Activated T-cell treated with anti-CD3 and anti-CD28 coated beads for 48 hours (primary cell): Measurements from ENCODE around the gene KCTD15.
A peak's percentile ranks its signal among the peaks of the same experiment; 100 is the strongest.

Experiments used
- DNase-seq: peaks from one replicate; pipeline ENCODE4 v3.0.0-alpha.2; 2020; ENCODE audit warnings: low read depth

KCTD15 gene

DNA sequence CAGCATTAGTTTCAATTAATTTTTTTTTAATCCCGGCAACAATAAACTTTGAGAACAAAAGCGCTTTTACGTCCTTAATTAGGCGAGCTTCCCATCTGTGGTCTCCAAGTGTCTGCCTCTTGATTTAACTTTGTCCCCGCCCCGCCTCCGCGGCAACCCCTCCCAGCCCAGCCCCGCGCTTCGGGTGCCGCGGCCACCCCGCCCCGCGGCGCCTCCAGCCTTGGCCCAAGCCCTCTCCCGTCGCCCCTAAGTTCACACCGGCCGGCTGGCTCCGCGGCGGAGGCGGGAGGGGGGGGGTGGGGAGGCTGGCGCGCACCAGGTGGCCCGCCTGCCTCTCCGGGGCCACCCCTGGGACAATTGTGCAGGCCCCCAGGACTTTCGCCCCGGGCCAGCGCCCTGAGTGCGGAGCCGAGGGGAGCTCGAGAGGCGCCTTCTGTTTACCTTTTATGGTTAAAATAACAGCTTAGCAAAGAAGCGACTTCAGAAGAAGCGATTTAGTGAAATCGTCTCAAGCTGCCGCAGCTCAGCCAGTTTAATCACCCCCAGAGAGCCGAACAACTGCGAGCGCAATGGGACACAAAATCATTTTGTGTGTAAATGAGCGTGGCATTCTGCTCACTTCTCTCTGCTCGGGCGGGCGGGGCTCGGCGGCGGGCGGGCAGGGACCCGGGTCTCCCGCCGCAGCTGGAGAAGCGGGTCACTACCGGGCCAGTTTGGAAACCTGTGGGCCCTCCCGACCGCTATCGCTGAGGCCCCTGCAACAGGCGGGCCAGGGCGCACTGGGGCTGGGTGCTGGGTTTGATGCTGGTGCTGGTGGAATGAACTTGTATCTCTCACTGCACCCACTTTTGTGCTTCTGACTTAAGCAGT is 1.4 kb downstream of the KCTD15 start:
- DNase-seq, result peak; percentile 35

DNA sequence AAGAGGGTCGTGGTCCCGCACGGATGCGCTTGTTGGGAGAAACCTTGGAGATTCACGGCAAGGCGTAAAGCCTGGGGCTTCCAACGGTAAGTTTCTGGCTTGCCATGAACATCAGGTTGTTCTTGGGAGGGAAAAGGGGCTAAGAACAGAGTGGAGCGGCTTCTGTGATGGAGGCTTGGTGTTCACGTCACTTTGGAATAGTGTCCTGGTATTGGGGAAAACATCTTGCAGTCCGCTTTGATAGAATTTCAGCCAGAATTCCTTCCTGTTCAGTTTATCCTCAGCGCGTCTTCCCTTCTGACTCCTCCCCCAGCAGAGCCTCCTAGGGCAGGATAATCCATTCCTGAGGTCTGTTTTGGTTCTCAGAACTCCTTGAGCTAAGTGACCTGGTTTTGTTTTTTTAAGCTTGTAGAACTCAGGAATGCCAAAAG is 2.0 kb downstream of the KCTD15 start:
- DNase-seq, result no peak

DNA sequence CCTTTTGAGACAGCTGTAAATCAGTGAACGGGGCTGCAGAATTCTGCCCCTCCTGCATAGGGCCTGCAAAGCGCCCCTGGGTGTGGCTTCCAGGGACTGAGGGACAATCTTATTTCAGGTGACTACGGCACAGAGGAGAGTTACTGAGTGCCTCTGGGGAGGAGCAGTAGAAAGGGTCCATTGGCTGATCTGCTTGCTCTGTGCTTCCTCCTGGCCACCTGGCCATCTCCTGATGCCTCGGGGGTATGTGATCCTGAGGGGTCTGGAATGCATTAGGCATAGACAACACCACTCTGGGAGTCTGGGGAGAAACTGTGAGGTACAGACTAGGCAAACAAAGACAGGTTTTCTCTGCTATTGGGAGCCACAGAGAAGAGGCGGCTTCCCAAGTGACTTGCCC is 2.8 kb downstream of the KCTD15 start:
- DNase-seq, result no peak

DNA sequence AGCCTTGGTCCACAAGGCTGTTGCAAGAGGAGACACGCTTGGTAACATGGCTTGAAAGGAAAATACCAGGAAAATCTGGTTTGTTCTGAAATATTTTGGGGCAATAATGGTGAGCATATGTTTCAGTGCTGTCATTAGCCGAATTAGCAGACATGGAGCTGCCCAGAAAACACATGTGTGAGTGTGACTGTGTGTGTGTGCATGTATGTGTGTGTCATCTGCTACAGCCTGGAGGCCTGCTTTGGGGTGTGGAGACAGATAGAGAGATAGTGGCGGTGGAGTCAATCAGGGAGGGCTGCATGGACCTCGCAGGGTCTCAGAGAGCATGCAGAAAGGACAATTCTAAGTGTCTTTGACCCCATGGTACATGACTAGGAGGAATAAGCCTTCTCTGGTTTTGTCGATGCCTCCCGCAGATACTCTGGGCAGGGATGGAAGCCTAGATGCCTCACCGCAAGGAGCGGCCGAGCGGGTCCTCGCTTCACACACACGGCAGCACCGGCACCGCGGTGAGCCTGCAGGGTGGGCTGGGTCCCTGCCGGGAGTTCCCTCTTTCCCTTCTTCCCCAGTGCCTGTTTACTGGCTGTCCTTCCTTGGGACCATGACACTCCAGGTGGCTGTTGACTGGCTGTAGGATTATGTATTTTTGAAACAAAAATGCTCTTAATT is 3.5 kb downstream of the KCTD15 start:
- no peak for DNase-seq

DNA sequence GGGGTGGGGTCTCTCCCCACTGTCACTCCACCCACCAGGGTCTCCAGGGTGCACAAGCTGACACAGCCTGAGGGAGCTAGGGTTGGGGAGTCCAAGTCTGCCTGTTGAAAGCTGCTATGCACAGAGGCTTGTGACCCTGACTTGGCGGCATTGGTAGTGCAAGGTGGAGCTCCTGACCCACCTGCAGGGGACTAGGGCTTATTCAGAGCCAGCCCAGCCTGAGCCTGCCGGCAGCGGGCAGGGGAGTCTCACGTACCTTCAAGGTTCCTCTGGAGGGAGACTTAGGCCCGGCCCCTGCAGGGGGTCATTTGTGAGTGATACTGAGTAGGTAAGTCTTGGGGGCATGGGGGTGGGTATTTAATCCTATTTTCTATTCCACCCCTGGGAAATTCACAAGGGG is 4.7 kb downstream of the KCTD15 start:
- no peak for DNase-seq

DNA sequence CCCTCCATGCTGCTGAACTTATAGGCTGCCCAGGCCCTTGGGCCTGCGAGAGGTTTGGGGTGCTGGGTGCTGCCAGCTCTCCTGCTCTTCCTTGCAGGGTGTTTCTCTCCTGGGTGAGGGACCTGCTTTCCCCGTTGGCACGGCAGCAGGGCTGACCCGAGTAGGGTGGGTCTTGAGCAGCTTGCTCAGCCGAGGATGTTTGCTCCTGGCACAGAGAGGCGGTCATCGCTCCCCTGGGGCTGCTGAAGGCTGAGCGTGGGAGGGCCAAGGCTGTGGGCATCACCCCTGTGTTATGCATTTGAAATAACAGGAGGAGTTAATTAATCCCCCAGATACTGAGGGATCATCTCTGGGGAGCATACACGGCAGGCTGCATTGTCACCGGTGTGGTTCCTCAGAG is 5.3 kb downstream of the KCTD15 start:
- DNase-seq, result no peak

DNA sequence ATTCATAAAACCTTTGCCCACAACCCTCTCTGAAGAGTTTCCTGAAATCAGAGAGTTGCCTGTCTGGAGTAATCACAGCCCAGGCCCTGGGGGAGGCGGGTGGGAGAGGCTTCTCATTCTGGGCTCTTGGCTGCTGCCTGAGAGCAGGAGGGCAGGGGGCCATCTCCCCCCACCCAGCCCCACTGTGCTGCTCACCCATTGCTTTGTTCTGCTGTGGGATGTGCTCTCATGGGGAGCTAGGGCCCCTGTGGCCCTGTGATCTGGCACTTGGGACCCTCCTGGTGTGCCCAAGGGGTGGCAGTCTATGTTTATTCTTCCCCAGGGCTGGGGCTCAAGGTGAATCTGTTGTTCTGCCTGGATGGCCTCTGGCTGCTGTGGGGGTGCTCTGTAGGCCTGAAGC is 6.1 kb downstream of the KCTD15 start:
- DNase-seq, result no peak

DNA sequence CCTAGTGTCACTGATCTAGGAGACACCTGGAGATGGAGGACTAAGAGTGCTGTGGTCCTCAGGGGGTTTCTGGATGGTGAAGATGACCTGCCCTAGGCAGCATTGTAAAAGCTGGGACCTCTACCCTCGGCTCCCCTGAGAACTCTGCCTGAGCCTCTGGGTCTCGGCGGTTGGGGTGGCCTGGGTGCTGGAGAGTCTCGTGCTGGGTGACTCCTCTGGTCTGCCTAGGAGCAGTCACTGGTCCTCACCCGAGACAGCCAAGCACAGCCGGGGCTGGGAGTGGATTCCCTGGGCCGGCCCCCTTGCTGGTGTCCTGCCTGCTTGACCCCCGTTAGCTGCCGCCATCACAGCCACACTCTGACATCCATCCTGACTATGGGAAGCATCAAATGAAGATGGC is 6.7 kb downstream of the KCTD15 start:
- DNase-seq, result no peak

DNA sequence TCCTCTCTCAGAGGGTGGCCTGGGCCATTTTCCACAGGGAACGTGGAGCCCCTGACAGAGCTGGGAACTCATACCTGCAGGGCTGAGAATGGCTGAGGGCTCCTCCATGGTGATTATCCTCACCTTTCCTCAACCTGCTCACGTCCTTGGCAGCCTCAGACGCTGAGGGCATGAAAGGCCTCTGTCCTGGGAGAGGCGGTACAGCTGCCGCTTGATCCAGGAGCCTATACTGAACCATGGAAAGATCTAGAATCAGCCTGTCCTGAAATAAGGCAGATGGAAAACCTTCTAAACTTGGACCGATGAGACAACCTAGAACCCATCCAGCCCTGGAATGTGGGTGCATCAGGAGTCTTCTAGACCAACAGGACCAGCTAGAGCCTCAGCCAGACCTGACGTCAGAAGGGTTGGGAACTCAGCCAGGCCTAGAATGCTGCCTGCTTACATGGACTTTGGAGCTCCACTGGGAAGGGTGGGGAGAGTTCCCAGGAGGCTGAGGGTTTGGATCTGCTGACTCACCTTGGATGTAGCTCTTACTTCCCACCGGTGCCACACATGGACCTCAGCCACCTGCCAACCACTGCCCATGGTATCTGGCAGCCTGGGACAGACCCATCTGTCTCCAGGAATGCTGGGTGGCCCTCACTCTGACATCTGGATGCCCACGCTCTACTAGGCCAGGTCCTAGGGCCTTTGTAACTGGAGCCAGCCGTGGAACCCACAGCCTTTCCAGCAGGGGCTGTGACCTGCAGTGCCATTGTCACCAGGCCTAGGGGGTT is 7.5 kb downstream of the KCTD15 start:
- DNase-seq, result no peak

DNA sequence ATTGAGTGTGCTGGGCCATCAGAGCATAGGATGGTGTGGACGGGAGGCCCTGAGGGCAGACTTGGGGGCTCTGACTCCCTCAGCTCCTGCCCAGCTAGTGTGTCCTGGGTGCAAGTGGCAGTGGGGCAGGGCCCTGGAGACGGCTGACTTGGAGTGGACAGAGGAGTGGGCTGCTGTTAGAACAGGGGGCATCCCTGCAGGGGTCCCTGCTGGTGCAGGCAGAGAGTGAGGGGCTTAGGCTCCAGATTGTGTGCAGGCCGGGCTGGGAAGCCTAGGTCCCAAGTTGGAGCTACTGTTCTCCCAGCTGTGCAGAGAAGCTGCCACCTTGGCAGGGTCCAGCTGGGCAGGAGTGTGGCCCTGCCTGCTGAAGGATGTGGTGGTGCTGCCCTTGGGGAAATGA is 8.6 kb downstream of the KCTD15 start:
- no peak for DNase-seq

DNA sequence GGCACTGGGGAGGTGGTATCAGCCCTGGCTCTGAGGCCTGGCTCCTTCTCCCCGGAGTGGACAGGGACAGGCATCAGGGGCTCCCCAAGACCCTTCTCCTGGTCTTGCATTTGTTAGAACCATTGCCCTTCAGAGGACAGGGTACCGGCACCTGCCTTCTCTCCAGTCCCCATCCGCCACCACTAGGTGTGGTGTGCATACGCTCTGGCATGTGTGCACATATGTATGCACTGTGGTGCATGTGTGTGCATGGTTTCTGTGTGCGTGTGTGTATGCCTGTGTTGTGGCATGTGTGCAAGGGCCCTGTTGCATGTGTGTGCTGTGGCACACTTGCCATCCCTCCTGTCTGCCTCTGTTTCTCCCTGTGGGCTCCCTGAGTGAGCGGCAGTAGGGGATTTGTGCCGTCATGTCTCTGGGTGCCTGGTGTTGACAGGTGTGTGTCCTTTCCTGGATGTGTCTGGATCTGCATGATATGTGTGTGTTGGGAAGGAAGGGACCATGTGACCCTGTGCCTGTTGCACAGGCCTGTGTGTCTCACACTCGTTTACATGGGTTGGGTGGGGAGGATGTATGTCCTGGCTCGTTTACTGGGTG is 9.3 kb downstream of the KCTD15 start:
- DNase-seq, result no peak

DNA sequence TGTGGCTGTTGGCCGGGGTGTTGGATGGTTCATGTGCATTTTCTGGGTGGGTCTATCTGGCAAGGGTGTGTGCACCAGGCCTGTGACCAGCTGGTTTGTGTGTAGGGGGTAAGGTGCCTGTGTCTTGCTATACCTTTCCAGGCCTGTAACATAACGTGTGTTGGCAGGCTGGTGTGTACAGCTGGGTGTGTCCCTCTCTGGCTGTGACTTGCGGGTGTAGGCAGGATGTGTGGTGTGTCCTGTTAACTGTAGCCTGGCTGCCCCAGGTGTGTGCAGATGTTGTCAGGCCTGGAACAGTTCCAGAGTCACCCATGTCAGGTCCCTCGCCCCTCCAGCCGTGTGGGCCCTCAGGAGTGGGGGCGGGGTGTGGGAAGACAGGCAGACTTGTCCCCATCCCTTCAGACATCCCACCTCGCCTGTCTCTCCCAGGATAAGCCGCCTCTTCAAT is 9.8 kb downstream of the KCTD15 start:
- DNase-seq, result no peak

DNA sequence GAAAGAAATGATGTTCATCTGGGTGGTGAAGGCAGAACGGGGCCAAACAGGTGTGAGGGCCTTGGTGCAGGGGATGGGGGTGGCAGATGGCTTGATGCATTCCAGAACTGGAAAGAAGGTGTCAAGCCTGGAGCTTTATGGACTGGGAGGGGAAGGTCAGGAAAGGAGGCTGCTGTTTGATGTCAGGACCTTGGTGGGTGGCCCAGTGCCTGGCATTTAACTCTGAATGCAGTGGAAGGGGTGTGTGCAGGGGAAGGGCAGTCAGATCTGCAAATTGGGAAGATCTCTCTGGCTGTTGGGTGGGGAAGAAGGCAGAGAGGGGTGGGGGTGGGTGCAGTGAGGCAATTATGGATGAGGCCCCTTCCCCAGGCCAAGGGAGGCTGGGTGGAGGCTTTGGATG is 11.7 kb downstream of the KCTD15 start:
- no peak for DNase-seq

DNA sequence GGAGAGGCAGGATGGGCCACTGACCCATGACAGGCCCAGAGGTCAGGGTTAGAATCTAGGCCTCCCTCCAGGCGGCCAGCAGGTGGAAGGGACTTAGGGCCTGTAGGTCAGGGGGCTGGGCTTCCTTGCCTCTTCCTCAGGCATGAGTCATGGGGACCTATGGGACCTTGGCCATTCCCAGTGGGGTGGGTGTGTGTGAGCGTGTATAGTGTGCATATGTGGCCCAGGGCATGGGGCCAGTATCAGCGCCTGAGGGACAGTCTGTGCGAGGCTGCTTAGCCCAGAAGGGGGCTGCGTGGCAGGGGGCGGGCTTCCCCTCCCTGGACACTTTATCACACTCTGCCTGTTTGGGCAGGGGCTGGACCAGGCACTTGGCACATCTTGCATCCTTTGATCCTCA is 13.3 kb downstream of the KCTD15 start:
- DNase-seq, result no peak

DNA sequence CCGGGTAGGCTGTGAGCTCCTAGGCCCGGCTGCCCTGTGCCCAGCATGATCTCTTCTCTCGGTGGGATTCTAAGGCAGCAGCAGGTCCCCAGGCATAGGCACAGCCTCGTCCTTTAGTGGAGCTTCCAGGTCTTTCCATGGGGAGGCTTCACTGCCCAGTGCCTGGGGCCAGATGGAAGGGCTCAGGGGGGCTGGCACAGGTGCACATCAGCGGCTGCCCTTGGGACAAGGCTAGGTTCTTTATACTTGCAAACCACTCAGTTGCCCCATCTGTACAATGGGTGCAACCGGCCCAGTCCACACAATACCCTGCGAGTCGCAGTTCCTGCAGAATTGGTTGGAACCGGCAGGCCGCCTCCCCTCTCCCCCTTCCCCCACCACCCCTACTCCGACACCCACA is 14.2 kb downstream of the KCTD15 start:
- no peak for DNase-seq

DNA sequence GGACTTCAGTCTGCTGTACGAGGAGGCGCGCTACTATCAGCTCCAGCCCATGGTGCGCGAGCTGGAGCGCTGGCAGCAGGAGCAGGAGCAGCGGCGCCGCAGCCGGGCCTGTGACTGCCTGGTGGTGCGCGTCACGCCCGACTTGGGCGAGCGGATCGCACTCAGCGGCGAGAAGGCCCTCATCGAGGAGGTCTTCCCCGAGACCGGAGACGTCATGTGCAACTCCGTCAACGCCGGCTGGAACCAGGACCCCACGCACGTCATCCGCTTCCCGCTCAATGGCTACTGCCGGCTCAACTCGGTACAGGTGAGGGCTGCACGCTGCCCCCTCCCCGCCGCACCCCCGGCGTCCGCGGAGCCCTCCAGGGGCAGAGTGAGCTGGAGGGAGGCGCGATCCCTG is 14.6 kb downstream of the KCTD15 start:
- DNase-seq, result no peak

DNA sequence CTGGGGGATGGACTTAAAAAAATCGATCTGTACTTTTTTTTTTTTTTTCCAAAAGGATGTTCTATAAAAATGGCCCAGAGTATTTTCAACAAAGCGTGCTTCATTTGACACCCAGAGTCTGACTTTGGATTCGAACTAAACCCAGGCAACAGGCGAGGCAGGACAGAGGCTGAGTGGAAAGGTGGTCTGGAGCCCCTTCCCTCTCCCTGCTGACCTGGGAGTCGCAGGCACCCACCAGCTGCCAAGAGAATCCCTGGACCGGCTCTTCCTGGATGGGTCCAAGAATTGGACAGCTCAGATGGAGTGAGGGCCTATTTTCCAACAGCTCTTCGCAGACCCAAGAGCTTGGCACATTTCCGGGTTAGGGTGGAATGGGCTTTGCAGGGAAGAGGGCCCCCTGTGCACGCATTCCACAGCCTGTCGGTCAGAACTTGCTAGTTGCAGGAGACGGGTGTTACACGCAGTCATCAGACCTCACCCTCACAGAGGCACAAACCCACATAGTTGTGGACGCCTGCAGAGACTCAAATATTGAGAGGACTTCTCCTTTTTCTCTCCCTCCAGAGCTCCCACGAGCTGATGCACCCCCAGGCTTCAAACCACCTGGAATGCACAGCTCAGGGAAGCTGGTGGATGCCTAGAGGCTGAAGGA is 15.2 kb downstream of the KCTD15 start:
- no peak for DNase-seq

DNA sequence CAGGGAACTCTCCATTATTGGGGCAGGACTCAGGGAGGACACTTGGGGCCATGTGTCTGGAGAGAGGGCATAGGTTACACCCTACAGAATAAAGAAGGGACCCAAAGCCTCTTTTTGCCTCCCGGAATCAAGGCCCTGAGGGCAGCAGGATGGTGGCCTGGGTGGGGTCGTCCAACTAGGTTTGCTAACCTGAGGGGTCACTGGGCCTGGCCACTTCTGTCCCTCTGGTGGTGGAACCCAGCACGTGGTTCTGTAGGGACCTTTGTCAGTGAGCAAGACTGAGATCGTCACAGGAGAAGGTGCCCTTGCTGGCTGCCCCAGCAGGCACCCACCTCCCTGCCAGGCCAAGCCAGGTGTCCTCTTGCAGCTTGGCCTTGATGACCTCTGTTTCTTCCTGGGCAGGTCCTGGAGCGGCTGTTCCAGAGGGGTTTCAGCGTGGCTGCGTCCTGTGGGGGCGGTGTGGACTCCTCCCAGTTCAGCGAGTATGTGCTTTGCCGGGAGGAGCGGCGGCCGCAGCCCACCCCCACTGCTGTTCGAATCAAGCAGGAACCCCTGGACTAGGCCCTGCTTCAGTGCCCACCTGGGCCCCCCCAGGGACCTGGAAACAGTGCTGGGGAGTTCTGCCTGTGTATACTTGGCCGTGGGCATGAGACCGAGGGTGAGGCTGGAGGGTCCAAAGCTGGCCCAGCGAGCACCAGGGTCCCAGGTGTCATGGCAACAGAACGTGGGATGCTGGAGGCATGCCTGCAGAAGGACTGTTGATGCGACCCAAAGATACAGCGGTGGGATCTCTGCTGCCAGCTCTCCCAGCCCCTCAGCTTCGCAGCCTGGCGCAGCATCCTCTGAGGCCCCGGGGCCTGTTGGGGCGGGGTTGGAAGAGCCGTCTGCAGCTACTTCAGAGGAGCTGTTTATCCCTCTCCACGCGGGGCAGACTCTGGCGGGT is 16.0 kb downstream of the KCTD15 start:
- no peak for DNase-seq

DNA sequence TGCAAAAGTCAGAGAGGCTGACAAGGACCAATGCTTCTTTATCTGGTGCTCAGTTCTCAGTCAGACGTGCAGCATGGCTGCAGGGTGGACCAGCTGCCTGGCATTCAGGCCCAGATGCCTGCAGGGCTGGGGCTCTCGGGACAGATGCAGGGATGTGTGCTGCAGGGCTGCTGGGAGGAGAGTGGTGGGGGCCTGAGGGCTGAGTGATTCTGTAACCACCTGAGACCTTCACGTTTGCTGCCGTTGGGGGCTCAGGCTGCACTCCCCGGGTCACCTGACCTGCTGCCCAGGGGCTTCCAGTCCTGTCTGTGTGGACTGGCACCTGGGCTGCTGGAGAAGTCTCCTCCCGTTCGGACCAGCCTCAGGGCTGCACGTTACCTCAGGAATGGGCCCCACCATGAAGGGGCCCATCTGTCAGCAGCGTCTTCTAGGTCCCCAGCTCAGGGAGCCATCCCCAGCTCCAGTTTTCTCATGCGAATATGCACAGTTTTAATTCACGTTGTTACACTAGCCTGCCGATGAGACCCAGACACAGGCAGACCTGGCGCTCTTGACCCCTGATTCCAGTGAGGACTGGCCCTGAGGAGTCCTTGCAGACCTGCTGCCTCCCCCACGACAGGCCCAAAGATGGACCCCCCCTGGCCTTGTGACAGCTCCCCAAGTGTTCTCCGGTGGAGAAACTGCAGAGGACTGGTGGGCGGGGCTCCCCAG is 16.9 kb downstream of the KCTD15 start:
- DNase-seq, result no peak
